Subcutaneous abdominal adipose tissue (tissue), 5 donors: Measurements from ENCODE around the gene SLC26A1.

Source experiments
- H3K27ac ChIP-seq: one replicate; pipeline ENCODE4 v1.7.0; 2013; ENCODE audit warnings: low read depth, mild to moderate bottlenecking, inconsistent platforms, low read length, moderate library complexity
- H3K27me3 ChIP-seq, 5 donors: one replicate each; pipeline ENCODE4 v1.7.0; 2013; ENCODE audit warnings: low read length in 5 of 5, inconsistent platforms in 1 of 5; ENCODE audit not compliant: control insufficient read depth in 5 of 5, insufficient read depth in 4 of 5
- H3K36me3 ChIP-seq, 5 donors: one replicate each; pipeline ENCODE4 v1.7.0; 2013; ENCODE audit warnings: low read length in 5 of 5; ENCODE audit not compliant: control insufficient read depth in 5 of 5, insufficient read depth in 5 of 5
- H3K4me1 ChIP-seq, 5 donors: one replicate each; pipeline ENCODE4 v1.7.0; 2013; ENCODE audit warnings: low read length in 5 of 5, mild to moderate bottlenecking in 3 of 5, moderate library complexity in 1 of 5; ENCODE audit not compliant: control insufficient read depth in 5 of 5, insufficient read depth in 5 of 5
- H3K4me3 ChIP-seq, 5 donors: one replicate each; pipeline ENCODE4 v1.7.0; 2013; ENCODE audit warnings: low read length in 5 of 5, low read depth in 1 of 5
- H3K9ac ChIP-seq, 5 donors: one replicate each; pipeline ENCODE4 v1.7.0; 2013; ENCODE audit warnings: low read length in 5 of 5, mild to moderate bottlenecking in 4 of 5, moderate library complexity in 3 of 5
- H3K9me3 ChIP-seq, 5 donors: one replicate each; pipeline ENCODE4 v1.7.0; 2013; ENCODE audit warnings: low read length in 5 of 5; ENCODE audit not compliant: control insufficient read depth in 5 of 5
- donor health status: healthy.
- donor health status: healthy.
- donor health status: healthy.
- donor health status: healthy.
- donor health status: healthy.

Gene SLC26A1

GRCh38 chr4:971666-972500 lies 21.3 kb downstream of the SLC26A1 start:
- H3K4me3 ChIP-seq: peak overlapping the region; percentile 55 to 83 (median 76)
- no peak overlapping the region for H3K27ac ChIP-seq
- H3K9me3 ChIP-seq: no peaks in the 10 kb centered on the region
- peaks cover 0 to 9% (median 0%) of the 10 kb centered on the region in 5 donors for H3K36me3 ChIP-seq
- peaks cover 4 to 32% (median 28%) of the 10 kb centered on the region in 5 donors for H3K4me1 ChIP-seq
- H3K27me3 ChIP-seq: peaks cover 0 to 3% (median 0%) of the 10 kb centered on the region in 5 donors
- peak overlapping the region in 4 of 5 donors; percentile 20 to 79 (median 72) for H3K9ac ChIP-seq

GRCh38 chr4:970854-971520 lies 22.2 kb downstream of the SLC26A1 start:
- no peak overlapping the region for H3K4me3 ChIP-seq
- H3K27ac ChIP-seq: no peak overlapping the region
- H3K4me1 ChIP-seq: peaks cover 4 to 32% (median 28%) of the 10 kb centered on the region in 5 donors
- H3K36me3 ChIP-seq: peaks cover 0 to 18% (median 8%) of the 10 kb centered on the region in 5 donors
- H3K9me3 ChIP-seq: no peaks in the 10 kb centered on the region
- peaks cover 0 to 3% (median 0%) of the 10 kb centered on the region in 5 donors for H3K27me3 ChIP-seq
- peak overlapping the region in 1 of 5 donors; percentile 79 for H3K9ac ChIP-seq

GRCh38 chr4:970046-970745 lies 23.0 kb downstream of the SLC26A1 start:
- H3K27ac ChIP-seq: no peak overlapping the region
- peaks cover 0 to 26% (median 15%) of the 10 kb centered on the region in 5 donors for H3K36me3 ChIP-seq

GRCh38 chr4:968621-969394 lies 24.4 kb downstream of the SLC26A1 start:
- H3K27me3 ChIP-seq: peaks cover 0 to 3% (median 0%) of the 10 kb centered on the region in 5 donors
- no peak overlapping the region for H3K4me3 ChIP-seq
- H3K27ac ChIP-seq: no peak overlapping the region
- no peak overlapping the region for H3K9ac ChIP-seq
- H3K4me1 ChIP-seq: peaks cover 4 to 27% (median 25%) of the 10 kb centered on the region in 5 donors
- no peaks in the 10 kb centered on the region for H3K9me3 ChIP-seq
- H3K36me3 ChIP-seq: peaks cover 0 to 38% (median 25%) of the 10 kb centered on the region in 5 donors

More at GRCh38 chr4:970046-970745, 23.0 kb downstream of the SLC26A1 start:
- peaks cover 0 to 3% (median 0%) of the 10 kb centered on the region in 5 donors for H3K27me3 ChIP-seq
- peaks cover 4 to 32% (median 28%) of the 10 kb centered on the region in 5 donors for H3K4me1 ChIP-seq
- H3K4me3 ChIP-seq: no peak overlapping the region
- no peaks in the 10 kb centered on the region for H3K9me3 ChIP-seq
- H3K9ac ChIP-seq: no peak overlapping the region

GRCh38 chr4:968221-968620 lies 25.0 kb downstream of the SLC26A1 start:
- H3K4me1 ChIP-seq: peaks cover 4 to 26% (median 24%) of the 10 kb centered on the region in 5 donors
- no peak overlapping the region for H3K4me3 ChIP-seq
- H3K9me3 ChIP-seq: no peaks in the 10 kb centered on the region
- H3K36me3 ChIP-seq: peaks cover 0 to 42% (median 27%) of the 10 kb centered on the region in 5 donors
- H3K27me3 ChIP-seq: peaks cover 0 to 3% (median 0%) of the 10 kb centered on the region in 5 donors
- no peak overlapping the region for H3K27ac ChIP-seq
- no peak overlapping the region for H3K9ac ChIP-seq

- H3K9ac ChIP-seq: no peak overlapping the region
- H3K27ac ChIP-seq: no peak overlapping the region
- no peak overlapping the region for H3K4me3 ChIP-seq
- H3K9me3 ChIP-seq: no peaks in the 10 kb centered on the region
- peaks cover 4 to 20% (median 17%) of the 10 kb centered on the region in 5 donors for H3K4me1 ChIP-seq
- H3K27me3 ChIP-seq: peaks cover 0 to 3% (median 0%) of the 10 kb centered on the region in 5 donors
- H3K36me3 ChIP-seq: peaks cover 0 to 51% (median 34%) of the 10 kb centered on the region in 5 donors
Measured at GRCh38 chr4:967113-968104, 25.8 kb downstream of the SLC26A1 start.

GRCh38 chr4:966266-967112 lies 26.7 kb downstream of the SLC26A1 start:
- Histone ChIP-seq H3K36me3 (peaks cover 0 to 60% (median 42%) of the 10 kb centered on the region in 5 donors), H3K4me1 (peaks cover 0 to 11% (median 8%) of the 10 kb centered on the region in 5 donors), H3K27me3 (peaks cover 0 to 3% (median 0%) of the 10 kb centered on the region in 5 donors)

GRCh38 chr4:965766-966134 lies 27.5 kb downstream of the SLC26A1 start:
- Histone ChIP-seq H3K4me1 (peaks cover 0 to 3% (median under 1%) of the 10 kb centered on the region in 5 donors), H3K36me3 (peaks cover 0 to 63% (median 48%) of the 10 kb centered on the region in 5 donors), H3K9me3 (no peaks in the 10 kb centered on the region)

More at GRCh38 chr4:966266-967112, 26.7 kb downstream of the SLC26A1 start:
- Histone ChIP-seq H3K4me3 (no peak overlapping the region), H3K27ac (no peak overlapping the region), H3K9me3 (no peaks in the 10 kb centered on the region), H3K9ac (no peak overlapping the region)

More at GRCh38 chr4:965766-966134, 27.5 kb downstream of the SLC26A1 start:
- Histone ChIP-seq H3K4me3 (no peak overlapping the region), H3K27ac (no peak overlapping the region), H3K27me3 (peaks cover 0 to 3% (median 0%) of the 10 kb centered on the region in 5 donors), H3K9ac (no peak overlapping the region)
